GM19455 (cell line): Measurements from ENCODE around the gene CLEC6A.
"Not testable (repeated sequence)": the region's sequence is repeated elsewhere in the genome, so short reads cannot be mapped to it uniquely, and the experiment has no call there.

Source experiments
- ATAC-seq: cut with Tn5 transposase; IDR thresholded peaks from one replicate; pipeline ENCODE4 v1.9.1; 2021; ENCODE audit not compliant: unreplicated experiment

Gene CLEC6A

GRCh38 chr12:8455727-8456360 is at the start of gene CLEC6A:
Gene CLEC6A (plus strand): TSS chr12:8455962. CDS start chr12:8456112, 150 bp downstream.
- ATAC-seq = no peak

GRCh38 chr12:8419576-8419975 is 36.2 kb upstream of the CLEC6A start:
- ATAC-seq = not testable (repeated sequence)

GRCh38 chr12:8420506-8420905 is 35.3 kb upstream of the CLEC6A start:
- no peak for ATAC-seq

- ATAC-seq = not testable (repeated sequence)
These were observed 11.1 kb upstream of the CLEC6A start for GRCh38 chr12:8444536-8445278.

GRCh38 chr12:8445731-8446130 is 10.0 kb upstream of the CLEC6A start:
- ATAC-seq = no peak

GRCh38 chr12:8446642-8447547 is 8.9 kb upstream of the CLEC6A start:
- no peak for ATAC-seq

- ATAC-seq = no peak
These were observed 6.4 kb upstream of the CLEC6A start for GRCh38 chr12:8449355-8449859.

GRCh38 chr12:8452036-8452435 is 3.7 kb upstream of the CLEC6A start:
- ATAC-seq = no peak

GRCh38 chr12:8453021-8453513 is 2.7 kb upstream of the CLEC6A start:
- no peak for ATAC-seq

GRCh38 chr12:8453796-8454195 is 2.0 kb upstream of the CLEC6A start:
- no peak for ATAC-seq

GRCh38 chr12:8455271-8455670 is 491 bp upstream of the CLEC6A start:
- ATAC-seq = no peak

- no peak for ATAC-seq
These were observed 5.7 kb downstream of the CLEC6A start for GRCh38 chr12:8461426-8461825.

GRCh38 chr12:8465301-8465996 is 9.7 kb downstream of the CLEC6A start:
- no peak for ATAC-seq

GRCh38 chr12:8466241-8466640 is 10.5 kb downstream of the CLEC6A start:
- ATAC-seq = no peak

- ATAC-seq = no peak
These were observed 15.3 kb downstream of the CLEC6A start for GRCh38 chr12:8471090-8471489.

- ATAC-seq = no peak
These were observed 19.9 kb downstream of the CLEC6A start for GRCh38 chr12:8475508-8476203.

- no peak for ATAC-seq
These were observed 26.9 kb downstream of the CLEC6A start for GRCh38 chr12:8482571-8483061.

GRCh38 chr12:8483079-8483478 is 27.3 kb downstream of the CLEC6A start:
- no peak for ATAC-seq

- ATAC-seq = no peak
These were observed 36.1 kb downstream of the CLEC6A start for GRCh38 chr12:8491646-8492530.
